OCI-LY3 (cell line): ENCODE results near the gene MLF2.

Experiments used
- H2AFZ ChIP-seq: fragments of 200-600, 300-600 bp; shearing (Covaris generic); 2 replicates; pipeline ENCODE4 v1.6.0; 2014; ENCODE audit warnings: antibody characterized with exemption, low read depth, low read length
- H3K27ac ChIP-seq: fragments of 200-600, 300-600 bp; sonication (generic); 2 replicates; pipeline ENCODE4 v1.5.1; 2014; ENCODE audit warnings: mild to moderate bottlenecking, low read length, moderate library complexity, mixed read lengths
- H3K27me3 ChIP-seq: fragments of 200-600, 300-600 bp; sonication (generic); 2 replicates; pipeline ENCODE4 v1.6.1; 2014; ENCODE audit warnings: low read depth, low read length, mixed read lengths
- H3K36me3 ChIP-seq: fragments of 200-600, 300-600 bp; sonication (generic); replicated peaks from 2 replicates; pipeline ENCODE3; 2014; ENCODE audit warnings: low read depth, low read length, mixed read lengths
- H3K4me1 ChIP-seq: fragments of 300-600, 200-600 bp; sonication (generic); 2 replicates; pipeline ENCODE4 v1.6.1; 2014; ENCODE audit warnings: low read length, mixed read lengths
- H3K4me2 ChIP-seq: fragments of 200-600, 300-600 bp; sonication (generic); 2 replicates; pipeline ENCODE4 v1.6.1; 2014; ENCODE audit warnings: low read length, mixed read lengths
- H3K4me3 ChIP-seq: fragments of 300-600, 200-600 bp; sonication (generic); 2 replicates; pipeline ENCODE4 v1.5.1; 2014; ENCODE audit warnings: antibody characterized with exemption, mild to moderate bottlenecking, low read length, moderate library complexity
- H3K79me2 ChIP-seq: fragments of 300-600, 200-600 bp; shearing (Covaris generic); 2 replicates; pipeline ENCODE4 v1.6.1; 2014; ENCODE audit warnings: mild to moderate bottlenecking, low read length, mixed read lengths
- H3K9ac ChIP-seq: fragments of 300-600, 200-600 bp; shearing (Covaris generic); 2 replicates; pipeline ENCODE4 v1.6.0; 2014; ENCODE audit warnings: mild to moderate bottlenecking, low read length, moderate library complexity
- H3K9me3 ChIP-seq: fragments of 200-600, 300-600 bp; shearing (Covaris generic); 2 replicates; pipeline ENCODE4 v1.6.1; 2014; ENCODE audit warnings: low read length, mixed read lengths; ENCODE audit not compliant: insufficient read depth
- H4K20me1 ChIP-seq: fragments of 200-600, 300-600 bp; sonication (generic); 2 replicates; pipeline ENCODE4 v1.6.1; 2016; ENCODE audit warnings: low read length, mixed read lengths; ENCODE audit not compliant: insufficient read depth
- CTCF ChIP-seq: fragments of 200-600, 300-600 bp; sonication (generic); IDR thresholded peaks from 2 replicates; pipeline ENCODE4 v1.5.1; 2014; ENCODE audit warnings: antibody characterized with exemption, low read length, low read depth
- EZH2phosphoT487 ChIP-seq: fragments of 200-600 bp; shearing (Covaris generic); IDR thresholded peaks from 2 replicates; pipeline ENCODE4 v1.6.1; 2018; ENCODE audit warnings: antibody characterized with exemption, mixed run types, low read depth

MLF2 gene

GRCh38 chr12:6734506-6735387 lies 18.2 kb downstream of the MLF2 start:
- H3K36me3 ChIP-seq: peaks cover 23% of the 10 kb centered on the region
- peaks cover 14% of the 10 kb centered on the region for H3K4me1 ChIP-seq
- H3K27ac ChIP-seq: no peak overlapping the region
- no peak overlapping the region for H3K4me3 ChIP-seq
- H3K9me3 ChIP-seq: no peaks in the 10 kb centered on the region
- no peaks in the 10 kb centered on the region for H3K79me2 ChIP-seq
- TF ChIP-seq EZH2phosphoT487: no peak
- TF ChIP-seq CTCF: no peak
- H3K4me2 ChIP-seq: no peak overlapping the region
- no peak overlapping the region for H3K9ac ChIP-seq
- no peaks in the 10 kb centered on the region for H4K20me1 ChIP-seq
- H2AFZ ChIP-seq: no peak overlapping the region
- no peaks in the 10 kb centered on the region for H3K27me3 ChIP-seq

GRCh38 chr12:6730169-6730568 lies 22.8 kb downstream of the MLF2 start:
- H2AFZ ChIP-seq: no peak overlapping the region
- H3K4me1 ChIP-seq: peaks cover 22% of the 10 kb centered on the region
- H3K36me3 ChIP-seq: peaks cover 42% of the 10 kb centered on the region
- no peaks in the 10 kb centered on the region for H3K9me3 ChIP-seq
- TF ChIP-seq CTCF (no peak), EZH2phosphoT487 (no peak)
- H3K79me2 ChIP-seq: peaks cover 6% of the 10 kb centered on the region; the same call in 1 of the 2 replicates
- H3K4me3 ChIP-seq: no peak overlapping the region
- H3K4me2 ChIP-seq: peak overlapping the region; percentile 51
- no peaks in the 10 kb centered on the region for H3K27me3 ChIP-seq
- H4K20me1 ChIP-seq: no peaks in the 10 kb centered on the region
- no peak overlapping the region for H3K9ac ChIP-seq
- H3K27ac ChIP-seq: peak overlapping the region; percentile 1; the same call in 1 of the 2 replicates

- Histone ChIP-seq H3K9me3 (no peaks in the 10 kb centered on the region), H3K4me3 (no peak overlapping the region), H3K4me1 (peaks cover 25% of the 10 kb centered on the region), H3K27me3 (no peaks in the 10 kb centered on the region), H3K27ac (no peak overlapping the region), H3K9ac (no peak overlapping the region), H4K20me1 (no peaks in the 10 kb centered on the region), H2AFZ (no peak overlapping the region), H3K79me2 (peaks cover 12% of the 10 kb centered on the region), H3K36me3 (peaks cover 40% of the 10 kb centered on the region), H3K4me2 (no peak overlapping the region)
- TF ChIP-seq EZH2phosphoT487 (no peak), CTCF (no peak)
These were observed 23.8 kb downstream of the MLF2 start for GRCh38 chr12:6729186-6729585.

GRCh38 chr12:6725350-6725749 lies 27.6 kb downstream of the MLF2 start:
- H3K79me2 ChIP-seq: peaks cover 12% of the 10 kb centered on the region
- H3K4me1 ChIP-seq: peaks cover 23% of the 10 kb centered on the region
- no peak overlapping the region for H2AFZ ChIP-seq
- no peak overlapping the region for H3K4me3 ChIP-seq
- no peak overlapping the region for H3K9ac ChIP-seq
- peak overlapping the region; percentile 85 for H3K4me2 ChIP-seq
- H3K27me3 ChIP-seq: no peaks in the 10 kb centered on the region
- H3K27ac ChIP-seq: no peak overlapping the region
- H3K36me3 ChIP-seq: peaks cover 26% of the 10 kb centered on the region
- TF ChIP-seq CTCF: no peak
- TF ChIP-seq EZH2phosphoT487: no peak
- no peaks in the 10 kb centered on the region for H3K9me3 ChIP-seq
- no peaks in the 10 kb centered on the region for H4K20me1 ChIP-seq
